Heart right ventricle (tissue), 16 donors: Measurements from ENCODE around the gene MAGI2. TPM values are rescaled to one million over a fixed set of nuclear protein-coding genes. Genes with fewer than 3 reads are reported as not detected.

Experiments used
- ATAC-seq, 8 donors: fragments of 200-7000 bp; cut with Tn5 transposase; one replicate each; pipeline ENCODE4 v1.9.1; 2020; ENCODE audit warnings: mild to moderate bottlenecking in 8 of 8, moderate library complexity in 8 of 8, moderate number of reproducible peaks in 1 of 8
- DNase-seq, 2 donors: peaks; one replicate each; pipeline ENCODE4 v3.0.0-alpha.2; 2020
- H3K27ac ChIP-seq, 10 donors: fragments of 200-600 bp; sonication (generic) in 2 of 10; one replicate each; pipeline versions ENCODE4 v1.5.0 to v1.8.0; 2020 to 2022; ENCODE audit warnings: mild to moderate bottlenecking in 3 of 10
- H3K27me3 ChIP-seq, 7 donors: fragments of 200-600 bp; one replicate each; pipeline ENCODE4 v1.8.0; 2021 to 2022; ENCODE audit warnings: mild to moderate bottlenecking in 2 of 7
- H3K36me3 ChIP-seq, 9 donors: fragments of 200-600 bp; sonication (generic) in 1 of 9; one replicate each; pipeline versions ENCODE4 v1.5.0 to v1.8.0; 2020 to 2022; ENCODE audit warnings: mild to moderate bottlenecking in 2 of 9
- H3K4me1 ChIP-seq, 9 donors: fragments of 200-600 bp; sonication (generic) in 1 of 9; one replicate each; pipeline versions ENCODE4 v1.5.0 to v1.8.0; 2020 to 2022; ENCODE audit warnings: mild to moderate bottlenecking in 4 of 9
- H3K4me3 ChIP-seq, 10 donors: fragments of 200-600 bp; sonication (generic) in 2 of 10; one replicate each; pipeline versions ENCODE4 v1.5.0 to v1.8.0; 2020 to 2022; ENCODE audit warnings: mild to moderate bottlenecking in 7 of 10, moderate library complexity in 2 of 10
- H3K9me3 ChIP-seq, 11 donors: fragments of 200-600 bp in 10 of 11; sonication (generic) in 2 of 11; one replicate each; pipeline versions ENCODE4 v1.5.0 to v1.8.0; 2013 to 2022; ENCODE audit warnings: mild to moderate bottlenecking in 2 of 11, control low read depth in 1 of 11, moderate library complexity in 1 of 11
- CTCF ChIP-seq, 9 donors: fragments of 200-600 bp; sonication (generic) in 2 of 9; IDR thresholded peaks; one replicate each; pipeline versions ENCODE4 v1.5.0 to v1.8.0; 2021 to 2022; ENCODE audit warnings: antibody characterized with exemption in 9 of 9, mild to moderate bottlenecking in 5 of 9, moderate library complexity in 1 of 9
- WGBS, 2 donors: extraction: QIAGEN DNeasy Blood & Tissue Kit; methylation state at CpG; one replicate each; pipeline ENCODE4 v1.1.7; 2013; ENCODE audit warnings: inconsistent platforms in 1 of 2; 5-methylcytosine and 5-hydroxymethylcytosine counted together
- intact Hi-C, 10 donors: fragments of 100-400 bp; cut with DNase I; formaldehyde crosslinking; loops; one replicate each; pipeline versions ENCODE4 v1.11.1 to v1.14.2; 2022
- polyA plus RNA-seq, 2 donors: library from polyadenylated mRNA; stranded (reverse); fragments of 200-250 nt; gene quantifications; one replicate each; pipeline ENCODE4 v1.2.3, GENCODE V29; 2013
- total RNA-seq, 10 donors: library from RNA; stranded (reverse); fragmentation: NEBNext Ultra II Directional in 3 of 10; extraction: Animal tissue kit (Norgen Biotek cat#: 25700) in 3 of 10; gene quantifications; one replicate each; pipeline versions ENCODE4 v1.2.1 to v1.2.4, GENCODE V29; 2021 to 2023
- donor health status: Arrhythmogenic right ventricular cardiomyopathy.
- donor health status: ischemic (EF 13 %, LVEDD 7.1; RV severe dilation, severe dysfunction).
- donor health status: healthy with polysubstance abuse.
- donor health status: DM: no; HTN: yes; CAD: no.
- donor health status: DM: no; HTN: no; CAD: no.
- donor health status: ischemic (EF 25% LVEDD 6.9; RV normal size, moderate dysfunction).
- donor health status: ischemic (EF 25% LVEDD 5.7; RV mildly dilated, moderate dysfunction).
- donor health status: healthy.
- donor health status: DM: yes; HTN: yes; CAD: no.
- donor health status: Ischemic cardiomyopathy.
- donor health status: ischemic (EF 35%, LVEDD 5.7; RV mildly dilated, moderate dysfunction).
- donor health status: nonischemic (EF 11% LVEDD 7.7; RV severe dilation, severe dysfunction).
- donor health status: DM: yes; HTN: yes; CAD: no.
- donor health status: PGD.
- donor health status: ischemic (EF 29% LVEDD 5.4; RV normal size, mild dysfunction).
- donor health status: nonischemic (EF 23%, LVEDD 6.1; RV moderate dilation, normal function).

MAGI2 gene
- total and polyA plus RNA-seq, 12 donors, result 0.83 to 6.0 (median 4.1) TPM

DNA sequence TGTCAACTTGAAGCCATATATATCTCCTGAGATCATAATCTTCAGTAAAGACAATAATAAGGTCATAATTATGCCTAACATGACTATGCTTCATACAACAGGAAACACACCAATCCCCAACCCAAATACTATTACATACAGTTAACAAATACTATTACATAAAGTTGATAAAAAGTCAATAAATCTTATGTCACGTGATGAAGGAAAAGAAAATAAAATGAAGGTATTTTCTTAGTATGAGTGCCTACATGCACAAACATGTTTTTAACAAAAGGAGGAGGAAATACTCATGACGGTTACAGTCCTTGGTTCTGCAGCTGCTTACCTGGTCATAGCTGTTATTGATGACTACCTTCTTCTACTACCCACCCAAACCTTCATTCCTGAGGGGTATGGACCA, 844.2 kb downstream of the MAGI2 start:
- no peaks in the 10 kb centered on the region for H3K36me3 ChIP-seq
- ATAC-seq, result no peak

GRCh38 chr7:78607099-78607498, 846.4 kb downstream of the MAGI2 start:
- H3K27me3 ChIP-seq, result no peaks in the 10 kb centered on the region
- no peak overlapping the region for H3K27ac ChIP-seq
- H3K4me3 ChIP-seq, result no peak overlapping the region
- ATAC-seq (no peak), DNase-seq (no peak)
- intact Hi-C loops, result no loop called here
- no peak for TF ChIP-seq CTCF (IDR thresholded peaks at IDR 0.05)
- 78 to 82% methylated on average over 5 of the region's 5 CpGs for WGBS, 2 donors
- no peaks in the 10 kb centered on the region for H3K36me3 ChIP-seq
- no peaks in the 10 kb centered on the region for H3K4me1 ChIP-seq
- H3K9me3 ChIP-seq, result no peaks in the 10 kb centered on the region

More for the DNA sequence above, 844.2 kb downstream of the MAGI2 start:
- H3K4me1 ChIP-seq, result no peaks in the 10 kb centered on the region
- intact Hi-C loops, result no loop called here
- no peaks in the 10 kb centered on the region for H3K27me3 ChIP-seq
- H3K9me3 ChIP-seq, result no peaks in the 10 kb centered on the region
- no peak overlapping the region for H3K4me3 ChIP-seq
- H3K27ac ChIP-seq, result no peak overlapping the region
- DNase-seq, result no peak
- 78 to 83% methylated on average over 2 of the region's 2 CpGs for whole genome bisulfite sequencing, 2 donors
- no peak for TF ChIP-seq CTCF (IDR thresholded peaks at IDR 0.05)

- no peak for TF ChIP-seq CTCF (IDR thresholded peaks at IDR 0.05)
- Histone ChIP-seq H3K4me1 (no peaks in the 10 kb centered on the region), H3K27ac (no peak overlapping the region), H3K9me3 (no peaks in the 10 kb centered on the region), H3K27me3 (no peaks in the 10 kb centered on the region), H3K36me3 (no peaks in the 10 kb centered on the region), H3K4me3 (no peak overlapping the region)
- DNase-seq (no peak), ATAC-seq (no peak)
- intact Hi-C loops, result no loop called here
- 59 to 68% methylated on average over 1 of the region's 1 CpG for WGBS, 2 donors
These were observed 848.3 kb downstream of the MAGI2 start for GRCh38 chr7:78605119-78605518.

GRCh38 chr7:78601728-78602127, 851.7 kb downstream of the MAGI2 start:
- Histone ChIP-seq H3K4me1 (no peaks in the 10 kb centered on the region), H3K27me3 (no peaks in the 10 kb centered on the region), H3K27ac (no peak overlapping the region), H3K9me3 (no peaks in the 10 kb centered on the region), H3K36me3 (no peaks in the 10 kb centered on the region), H3K4me3 (no peak overlapping the region)
- TF ChIP-seq CTCF (IDR thresholded peaks at IDR 0.05), result no peak
- intact Hi-C loops, result no loop called here
- DNase-seq (no peak), ATAC-seq (no peak)
- WGBS, 2 donors, result 71% methylated on average over 2 of the region's 2 CpGs

DNA sequence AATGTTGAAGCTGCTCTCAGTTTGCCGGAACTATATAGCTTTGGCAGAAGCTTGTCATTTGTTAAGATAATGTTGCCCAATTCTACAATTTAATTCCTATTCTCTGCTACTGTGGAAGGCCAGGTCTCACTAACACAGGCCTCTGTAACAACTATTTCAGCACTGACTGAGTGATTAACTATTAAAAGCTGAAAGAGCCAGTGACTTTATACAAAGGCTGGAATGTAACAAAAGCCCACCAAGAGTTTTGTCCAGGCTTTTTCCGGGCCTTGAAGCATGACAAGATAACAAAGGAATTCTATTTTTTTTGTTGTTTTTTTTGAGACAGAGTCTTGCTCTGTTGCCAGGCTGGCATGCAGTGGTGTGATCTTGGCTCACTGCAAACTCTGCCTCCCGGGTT, 859.3 kb downstream of the MAGI2 start:
- H3K27me3 ChIP-seq, result no peaks in the 10 kb centered on the region
- DNase-seq, result no peak
- no peak overlapping the region for H3K4me3 ChIP-seq
- intact Hi-C loops, result no loop called here
- no peaks in the 10 kb centered on the region for H3K4me1 ChIP-seq
- no peaks in the 10 kb centered on the region for H3K9me3 ChIP-seq
- 45% methylated on average over 3 of the region's 3 CpGs for WGBS, 2 donors
- no peak overlapping the region for H3K27ac ChIP-seq
- H3K36me3 ChIP-seq, result no peaks in the 10 kb centered on the region
- TF ChIP-seq CTCF (IDR thresholded peaks at IDR 0.05), result no peak
- no peak for ATAC-seq
